Measurements from ENCODE around the gene PRPS1. TPM values are rescaled to one million over a fixed set of nuclear protein-coding genes. Genes with fewer than 3 reads are reported as not detected.

PRPS1 gene
- total RNA-seq, 1 experiment from 2014 or later, result 126 TPM

GRCh38 chrX:107596651-107597050 is 31.7 kb upstream of the PRPS1 start (continued):
- no peak for TF ChIP-seq EMX1 (CRISPR knock-in tag; IDR thresholded peaks at IDR 0.05)
- no peak for TF ChIP-seq ARID4B (CRISPR knock-in tag; IDR thresholded peaks at IDR 0.05; ENCODE audit: borderline replicate concordance)
- no peak for TF ChIP-seq GABPB1 (CRISPR knock-in tag; IDR thresholded peaks at IDR 0.05)
- TF ChIP-seq, protein P1, sequence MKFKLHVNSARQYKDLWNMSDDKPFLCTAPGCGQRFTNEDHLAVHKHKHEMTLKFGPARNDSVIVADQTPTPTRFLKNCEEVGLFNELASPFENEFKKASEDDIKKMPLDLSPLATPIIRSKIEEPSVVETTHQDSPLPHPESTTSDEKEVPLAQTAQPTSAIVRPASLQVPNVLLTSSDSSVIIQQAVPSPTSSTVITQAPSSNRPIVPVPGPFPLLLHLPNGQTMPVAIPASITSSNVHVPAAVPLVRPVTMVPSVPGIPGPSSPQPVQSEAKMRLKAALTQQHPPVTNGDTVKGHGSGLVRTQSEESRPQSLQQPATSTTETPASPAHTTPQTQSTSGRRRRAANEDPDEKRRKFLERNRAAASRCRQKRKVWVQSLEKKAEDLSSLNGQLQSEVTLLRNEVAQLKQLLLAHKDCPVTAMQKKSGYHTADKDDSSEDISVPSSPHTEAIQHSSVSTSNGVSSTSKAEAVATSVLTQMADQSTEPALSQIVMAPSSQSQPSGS (CRISPR knock-in tag; IDR thresholded peaks at IDR 0.05; ENCODE audit: borderline replicate concordance, low read depth), result no peak
- no peak for TF ChIP-seq AR (CRISPR knock-in tag; IDR thresholded peaks at IDR 0.05)
- TF ChIP-seq ETV6 (CRISPR knock-in tag; IDR thresholded peaks at IDR 0.05), result no peak
- no peak for TF ChIP-seq ZNF121 (CRISPR knock-in tag; IDR thresholded peaks at IDR 0.05)

- TF ChIP-seq SMAD4 (CRISPR knock-in tag; IDR thresholded peaks at IDR 0.05) (no peak), AR (CRISPR knock-in tag; IDR thresholded peaks at IDR 0.05) (no peak), CREB1 (CRISPR knock-in tag; IDR thresholded peaks at IDR 0.05) (no peak), SP1 (CRISPR knock-in tag; conservative IDR thresholded peaks at IDR 0.05) (no peak), ZNF396 (CRISPR knock-in tag; IDR thresholded peaks at IDR 0.05; ENCODE audit: borderline replicate concordance) (no peak), JAZF1 (CRISPR knock-in tag; IDR thresholded peaks at IDR 0.05) (no peak), PRRX2 (CRISPR knock-in tag; IDR thresholded peaks at IDR 0.05) (no peak), HMGXB4 (CRISPR knock-in tag; IDR thresholded peaks at IDR 0.05) (no peak), ATF1 (CRISPR knock-in tag; IDR thresholded peaks at IDR 0.05) (no peak), ATF6 (CRISPR knock-in tag; IDR thresholded peaks at IDR 0.05) (no peak)
- TF ChIP-seq, protein P2, sequence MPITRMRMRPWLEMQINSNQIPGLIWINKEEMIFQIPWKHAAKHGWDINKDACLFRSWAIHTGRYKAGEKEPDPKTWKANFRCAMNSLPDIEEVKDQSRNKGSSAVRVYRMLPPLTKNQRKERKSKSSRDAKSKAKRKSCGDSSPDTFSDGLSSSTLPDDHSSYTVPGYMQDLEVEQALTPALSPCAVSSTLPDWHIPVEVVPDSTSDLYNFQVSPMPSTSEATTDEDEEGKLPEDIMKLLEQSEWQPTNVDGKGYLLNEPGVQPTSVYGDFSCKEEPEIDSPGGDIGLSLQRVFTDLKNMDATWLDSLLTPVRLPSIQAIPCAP (CRISPR knock-in tag; IDR thresholded peaks at IDR 0.05), result no peak
- TF ChIP-seq, protein P3, sequence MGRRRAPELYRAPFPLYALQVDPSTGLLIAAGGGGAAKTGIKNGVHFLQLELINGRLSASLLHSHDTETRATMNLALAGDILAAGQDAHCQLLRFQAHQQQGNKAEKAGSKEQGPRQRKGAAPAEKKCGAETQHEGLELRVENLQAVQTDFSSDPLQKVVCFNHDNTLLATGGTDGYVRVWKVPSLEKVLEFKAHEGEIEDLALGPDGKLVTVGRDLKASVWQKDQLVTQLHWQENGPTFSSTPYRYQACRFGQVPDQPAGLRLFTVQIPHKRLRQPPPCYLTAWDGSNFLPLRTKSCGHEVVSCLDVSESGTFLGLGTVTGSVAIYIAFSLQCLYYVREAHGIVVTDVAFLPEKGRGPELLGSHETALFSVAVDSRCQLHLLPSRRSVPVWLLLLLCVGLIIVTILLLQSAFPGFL (CRISPR knock-in tag; IDR thresholded peaks at IDR 0.05; ENCODE audit: borderline replicate concordance), result no peak
- ChIA-PET POLR2A (interaction anchor here (1.1 kb wide), 1 partner anchor 43 kb away, joined by 3 read pairs; no protein-coding TSS in a partner anchor), CTCF (interaction anchor here (0.5 to 1.1 kb wide), 2 partner anchors 55 to 111 kb away, joined by 3 read pairs; no protein-coding TSS in a partner anchor)
- Mint-ChIP-seq H3K4me1 (peaks cover 24% of the 10 kb centered on the region), H3K4me3 (no peak overlapping the region), H3K36me3 (peaks cover 2% of the 10 kb centered on the region; the same call in 1 of the 2 replicates), H3K9me3 (no peaks in the 10 kb centered on the region), H3K27ac (no peak overlapping the region), H3K27me3 (ENCODE audit: low read depth) (no peaks in the 10 kb centered on the region; the same call in 1 of the 2 replicates)
- DNase-seq (ENCODE audit: low spot score), result no peak
- no peak for ATAC-seq
These were observed 31.0 kb upstream of the PRPS1 start for GRCh38 chrX:107597264-107597663.
